Measurements from ENCODE around the gene CNDP2. TPM values are rescaled to one million over a fixed set of nuclear protein-coding genes. Genes with fewer than 3 reads are reported as not detected.

Gene CNDP2
- total RNA-seq, 4 donors from 2014 or later, result 58.4 to 79.9 (median 69.5) TPM

GRCh38 chr18:74486119-74486849 lies 9.9 kb upstream of the CNDP2 start:
- WGBS, result 74% methylated on average over 12 of the region's 15 CpGs
- no peak overlapping the region for H3K27ac ChIP-seq
- no peaks in the 10 kb centered on the region for H3K9me3 ChIP-seq

GRCh38 chr18:74488354-74488753 lies 7.8 kb upstream of the CNDP2 start:
- H3K27ac ChIP-seq, result no peak overlapping the region
- 97% methylated on average over 8 of the region's 8 CpGs for WGBS
- no peaks in the 10 kb centered on the region for H3K9me3 ChIP-seq
- no peaks in the 10 kb centered on the region for H3K27me3 ChIP-seq
- TF ChIP-seq EP300 (IDR thresholded peaks at IDR 0.05) (no peak), POLR2A (IDR thresholded peaks at IDR 0.05) (no peak), POLR2AphosphoS5 (IDR thresholded peaks at IDR 0.05) (no peak), CTCF (IDR thresholded peaks at IDR 0.05) (no peak)
- peaks cover 8% of the 10 kb centered on the region for H3K4me1 ChIP-seq
- H3K4me3 ChIP-seq, result no peak overlapping the region
- no peaks in the 10 kb centered on the region for H3K36me3 ChIP-seq
- DNase-seq (ENCODE audit: low spot score in 2 of 2), result peak in 1 of 2 donors; percentile 38

More at GRCh38 chr18:74486119-74486849, 9.9 kb upstream of the CNDP2 start:
- Histone ChIP-seq H3K36me3 (no peaks in the 10 kb centered on the region), H3K27me3 (no peaks in the 10 kb centered on the region), H3K4me3 (no peak overlapping the region), H3K4me1 (peaks cover 8% of the 10 kb centered on the region)
- no peak for DNase-seq (ENCODE audit: low spot score in 2 of 2)
- TF ChIP-seq POLR2AphosphoS5 (IDR thresholded peaks at IDR 0.05) (no peak), POLR2A (IDR thresholded peaks at IDR 0.05) (no peak), CTCF (IDR thresholded peaks at IDR 0.05) (no peak), EP300 (IDR thresholded peaks at IDR 0.05) (no peak)

GRCh38 chr18:74488864-74489263 lies 7.3 kb upstream of the CNDP2 start:
- TF ChIP-seq CTCF (IDR thresholded peaks at IDR 0.05) (no peak), EP300 (IDR thresholded peaks at IDR 0.05) (no peak), POLR2A (IDR thresholded peaks at IDR 0.05) (no peak), POLR2AphosphoS5 (IDR thresholded peaks at IDR 0.05) (no peak)
- Histone ChIP-seq H3K27ac (no peak overlapping the region), H3K4me3 (no peak overlapping the region), H3K36me3 (no peaks in the 10 kb centered on the region), H3K27me3 (no peaks in the 10 kb centered on the region), H3K9me3 (no peaks in the 10 kb centered on the region), H3K4me1 (peaks cover 8% of the 10 kb centered on the region)
- DNase-seq (ENCODE audit: low spot score in 2 of 2), result peak in 1 of 2 donors; percentile 24
- 94% methylated on average over 8 of the region's 8 CpGs for WGBS

- no peak for TF ChIP-seq POLR2A (IDR thresholded peaks at IDR 0.05)
- no peak for TF ChIP-seq CTCF (IDR thresholded peaks at IDR 0.05)
- no peak for TF ChIP-seq EP300 (IDR thresholded peaks at IDR 0.05)
- no peak for TF ChIP-seq POLR2AphosphoS5 (IDR thresholded peaks at IDR 0.05)
- no peak overlapping the region for H3K4me3 ChIP-seq
These were observed 6.5 kb upstream of the CNDP2 start for GRCh38 chr18:74489676-74490075.

GRCh38 chr18:74492259-74492658 lies 3.9 kb upstream of the CNDP2 start:
- Histone ChIP-seq H3K4me1 (peaks cover 16% of the 10 kb centered on the region), H3K9me3 (no peaks in the 10 kb centered on the region), H3K4me3 (no peak overlapping the region), H3K27me3 (no peaks in the 10 kb centered on the region), H3K27ac (no peak overlapping the region), H3K36me3 (no peaks in the 10 kb centered on the region)
- 90% methylated on average over 2 of the region's 3 CpGs for WGBS
- peak in 1 of 2 donors; percentile 52 for DNase-seq (ENCODE audit: low spot score in 2 of 2)
- TF ChIP-seq CTCF (IDR thresholded peaks at IDR 0.05) (no peak), POLR2AphosphoS5 (IDR thresholded peaks at IDR 0.05) (no peak), POLR2A (IDR thresholded peaks at IDR 0.05) (no peak), EP300 (IDR thresholded peaks at IDR 0.05) (no peak)

More at GRCh38 chr18:74489676-74490075, 6.5 kb upstream of the CNDP2 start:
- Histone ChIP-seq H3K36me3 (no peaks in the 10 kb centered on the region), H3K27ac (no peak overlapping the region), H3K27me3 (no peaks in the 10 kb centered on the region), H3K9me3 (no peaks in the 10 kb centered on the region), H3K4me1 (peaks cover 4% of the 10 kb centered on the region)
- DNase-seq (ENCODE audit: low spot score in 2 of 2), result no peak
- 47% methylated on average over 7 of the region's 7 CpGs for WGBS
